ENCODE results near the gene DHFR.
"Not testable (repeated sequence)": the region's sequence is repeated elsewhere in the genome, so short reads cannot be mapped to it uniquely, and the experiment has no call there.

Gene DHFR

GRCh38 chr5:80594810-80595209 is 60.0 kb downstream of the DHFR start:
- DNase-seq (ENCODE audit: low read depth), result no peak

GRCh38 chr5:80592761-80593160 is 62.0 kb downstream of the DHFR start:
- no peak for DNase-seq (ENCODE audit: low read depth)

- no peak for DNase-seq (ENCODE audit: low read depth)
Observed at GRCh38 chr5:80592105-80592504, 62.7 kb downstream of the DHFR start.

- no peak for DNase-seq (ENCODE audit: low read depth)
Observed at GRCh38 chr5:80591352-80591751, 63.4 kb downstream of the DHFR start.

- DNase-seq (ENCODE audit: low read depth), result no peak
Observed at GRCh38 chr5:80590766-80591165, 64.0 kb downstream of the DHFR start.

GRCh38 chr5:80588858-80589540 is 65.8 kb downstream of the DHFR start:
- DNase-seq (ENCODE audit: low read depth), result no peak

GRCh38 chr5:80584770-80585169 is 70.0 kb downstream of the DHFR start:
- no peak for DNase-seq (ENCODE audit: low read depth)

- not testable (repeated sequence) for DNase-seq (ENCODE audit: low read depth)
Observed at GRCh38 chr5:80580291-80580690, 74.5 kb downstream of the DHFR start.

- DNase-seq (ENCODE audit: low read depth), result no peak
Observed at GRCh38 chr5:80579050-80579449, 75.7 kb downstream of the DHFR start.

GRCh38 chr5:80577707-80578106 is 77.1 kb downstream of the DHFR start:
- no peak for DNase-seq (ENCODE audit: low read depth)

GRCh38 chr5:80576383-80576782 is 78.4 kb downstream of the DHFR start:
- no peak for DNase-seq (ENCODE audit: low read depth)

Measured in stimulated activated CD8-positive, alpha-beta memory T cell treated with anti-CD3 and anti-CD28 coated beads, Interleukin-12 subunit alpha, Interleukin-12 subunit beta, amount 100 ng/mL, for 1 hour (primary cell).